LHCN-M2 (cell line): Measurements from ENCODE around the gene FAM200B. TPM values are rescaled to one million over a fixed set of nuclear protein-coding genes. Genes with fewer than 3 reads are reported as not detected.

Source experiments
- DNase-seq: peaks from one replicate; pipeline ENCODE4 v3.0.0-alpha.2; 2012; ENCODE audit warnings: low read depth
- total RNA-seq: library from RNA; depleted of rRNA; stranded (reverse); fragments of >200 nt; gene quantifications from 2 replicates; pipeline ENCODE4 v1.2.3, GENCODE V29; 2014; rRNA removed

The FAM200B gene
- total RNA-seq, 1 experiment from 2014 or later, result 59.3 TPM

DNA sequence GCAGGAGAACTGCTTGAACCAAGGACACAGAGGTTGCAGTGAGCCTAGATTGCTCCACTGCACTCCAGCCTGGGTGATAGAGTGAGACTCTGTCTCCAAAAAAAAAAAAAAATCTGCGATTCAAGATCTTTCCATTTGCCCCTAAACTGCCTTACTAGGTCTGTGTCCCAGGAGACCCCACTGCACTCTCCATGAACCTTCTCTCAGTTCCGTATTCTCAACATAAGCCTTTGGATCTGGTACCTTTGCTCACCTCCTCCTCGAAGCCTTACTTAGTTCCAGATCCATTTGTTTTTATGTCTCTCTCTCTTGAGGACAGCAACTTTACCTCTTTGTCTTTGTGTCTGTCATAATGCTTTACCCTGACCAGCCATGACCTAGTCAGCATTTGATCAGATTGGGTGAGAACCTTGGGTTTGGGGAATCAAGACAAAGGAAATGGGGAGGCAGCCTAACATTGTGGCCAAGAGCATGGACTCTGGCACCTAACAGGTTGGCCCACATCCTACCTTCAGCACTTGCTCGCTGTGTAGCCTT is 55.0 kb downstream of the FAM200B start:
- no peak for DNase-seq

DNA sequence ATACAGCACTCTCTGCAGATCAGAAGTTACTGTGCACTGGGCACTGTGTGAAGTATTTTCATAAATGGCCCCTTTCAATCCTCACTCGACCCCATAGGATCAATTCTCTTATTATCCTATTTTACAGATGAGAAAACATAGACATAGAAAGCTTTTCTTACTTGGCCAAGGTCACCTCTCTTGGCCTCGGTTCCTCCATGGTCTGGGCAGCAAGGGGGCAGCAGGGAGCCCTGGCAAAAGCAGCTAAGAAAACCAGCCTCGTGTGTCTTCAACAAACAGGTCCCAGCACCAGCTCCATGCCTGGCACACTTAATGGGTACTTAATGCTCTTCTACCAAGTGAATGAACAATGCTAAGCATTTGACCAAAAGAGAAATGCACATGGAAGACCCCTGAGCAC is 55.6 kb downstream of the FAM200B start:
- DNase-seq, result no peak

DNA sequence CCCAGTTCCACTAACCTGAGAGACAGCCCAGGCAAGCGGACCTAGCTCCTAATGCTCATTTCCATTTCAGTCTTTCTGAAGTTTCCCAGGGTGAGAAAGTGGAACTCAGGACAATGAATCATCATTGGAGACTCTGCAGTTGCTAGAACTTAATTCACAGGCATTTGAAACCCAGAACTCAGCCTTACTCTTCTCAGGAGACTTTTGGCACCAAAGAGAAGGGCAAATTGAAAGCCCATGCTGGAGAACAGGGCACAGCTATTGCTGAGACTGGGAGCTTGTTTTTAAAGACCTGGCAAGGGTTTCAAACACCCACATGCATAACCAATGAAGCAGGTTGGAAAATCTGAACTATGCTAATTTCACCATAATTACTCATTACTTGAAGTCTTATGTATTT is 57.2 kb downstream of the FAM200B start:
- no peak for DNase-seq

Other genes with a start within 250 kb of the FAM200B start
- gene CC2D2A, start 211.9 kb upstream of the FAM200B start, total RNA-seq, result 24.9 and 31.5 TPM in 2 replicates
- 165 and 167 TPM in 2 replicates for gene FBXL5, start 26.5 kb upstream of the FAM200B start, total RNA-seq
- 1.0 and 2.2 TPM in 2 replicates for gene BST1, start 21.2 kb downstream of the FAM200B start, total RNA-seq
- not detected in 2 replicates for gene CD38, start 96.5 kb downstream of the FAM200B start, total RNA-seq